ENCODE results near the gene SOX15.

Gene SOX15

DNA sequence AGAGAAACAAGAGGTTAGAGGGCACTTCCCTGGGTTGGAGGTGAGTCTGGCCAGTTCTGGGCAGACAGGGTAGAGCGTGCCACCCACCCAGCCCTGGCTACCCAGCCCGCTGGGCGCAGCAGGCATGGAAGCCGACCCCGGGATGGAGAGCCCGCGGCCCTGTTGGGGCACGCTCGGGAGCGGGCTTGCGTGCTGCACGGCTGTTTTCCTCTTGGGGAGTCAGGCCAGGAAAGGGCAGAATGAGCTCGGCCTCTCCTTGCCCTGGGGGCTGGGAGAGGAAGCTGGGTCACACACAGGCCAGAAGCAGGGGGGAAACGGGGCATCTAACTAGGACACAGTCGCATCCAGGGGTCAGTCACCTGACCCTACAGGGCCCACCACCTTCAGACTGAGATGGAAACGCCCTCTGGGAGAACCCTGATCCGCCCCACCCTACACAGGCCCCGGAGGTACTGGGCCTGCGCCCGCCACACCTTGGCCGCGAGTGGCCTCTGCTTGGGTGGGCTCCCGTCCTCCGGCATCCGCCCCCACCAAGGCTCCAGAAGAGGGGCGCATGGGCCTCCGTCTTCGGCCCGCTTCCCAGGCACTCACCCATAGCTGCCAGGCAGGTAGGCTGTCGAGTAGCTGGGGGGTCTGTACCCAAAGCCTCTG is 1.2 kb downstream of the SOX15 start:
- H3K27me3 Mint-ChIP-seq: no peaks in the 10 kb centered on the region

DNA sequence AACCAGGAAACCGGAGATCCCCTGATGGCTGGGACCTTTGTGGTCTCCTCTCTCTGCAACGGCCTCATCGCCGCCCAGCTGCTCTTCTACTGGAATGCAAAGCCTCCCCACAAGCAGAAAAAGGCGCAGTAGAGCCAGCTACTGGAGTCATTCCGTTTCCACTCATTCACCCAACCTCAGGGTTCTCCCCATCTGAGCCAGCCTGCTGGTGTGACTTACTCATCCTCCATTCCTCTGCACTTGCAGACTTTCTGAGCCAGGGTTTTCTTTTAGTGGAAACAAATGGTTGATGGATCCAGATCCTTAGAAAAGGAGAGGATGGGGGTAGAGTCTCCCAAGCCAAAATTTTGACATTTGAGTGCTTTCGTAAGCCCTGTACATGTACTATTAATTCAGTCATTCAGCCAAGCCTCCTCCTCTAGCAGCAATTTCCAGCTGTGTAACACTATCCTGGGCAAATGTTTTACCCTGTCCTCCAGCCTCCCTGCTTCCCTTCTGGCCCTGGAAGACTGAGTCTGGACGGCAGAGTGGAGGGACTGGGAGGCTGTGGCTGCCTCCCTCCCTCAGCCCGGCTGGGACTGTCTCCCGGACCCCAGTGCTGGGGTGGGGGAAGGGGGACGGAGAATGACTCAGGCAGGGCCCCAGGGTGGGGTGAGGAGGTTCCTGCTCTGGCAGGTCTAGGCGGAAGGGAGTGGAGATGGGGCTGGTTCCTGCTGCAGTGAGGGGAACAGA is 2.3 kb downstream of the SOX15 start:
- Mint-ChIP-seq H3K36me3 (ENCODE audit: low read depth) (peaks cover 22% of the 10 kb centered on the region), H3K9me3 (no peaks in the 10 kb centered on the region), H3K4me3 (no peak overlapping the region), H3K4me1 (peaks cover 30% of the 10 kb centered on the region), H3K27ac (no peak overlapping the region), H3K27me3 (no peaks in the 10 kb centered on the region)
- DNase-seq: no peak
- no peak for ATAC-seq

More for the DNA sequence above, 1.2 kb downstream of the SOX15 start:
- ATAC-seq (no peak), DNase-seq (no peak)
- Mint-ChIP-seq H3K36me3 (ENCODE audit: low read depth) (peaks cover 29% of the 10 kb centered on the region), H3K9me3 (no peaks in the 10 kb centered on the region), H3K4me3 (no peak overlapping the region), H3K4me1 (peaks cover 24% of the 10 kb centered on the region), H3K27ac (no peak overlapping the region)

DNA sequence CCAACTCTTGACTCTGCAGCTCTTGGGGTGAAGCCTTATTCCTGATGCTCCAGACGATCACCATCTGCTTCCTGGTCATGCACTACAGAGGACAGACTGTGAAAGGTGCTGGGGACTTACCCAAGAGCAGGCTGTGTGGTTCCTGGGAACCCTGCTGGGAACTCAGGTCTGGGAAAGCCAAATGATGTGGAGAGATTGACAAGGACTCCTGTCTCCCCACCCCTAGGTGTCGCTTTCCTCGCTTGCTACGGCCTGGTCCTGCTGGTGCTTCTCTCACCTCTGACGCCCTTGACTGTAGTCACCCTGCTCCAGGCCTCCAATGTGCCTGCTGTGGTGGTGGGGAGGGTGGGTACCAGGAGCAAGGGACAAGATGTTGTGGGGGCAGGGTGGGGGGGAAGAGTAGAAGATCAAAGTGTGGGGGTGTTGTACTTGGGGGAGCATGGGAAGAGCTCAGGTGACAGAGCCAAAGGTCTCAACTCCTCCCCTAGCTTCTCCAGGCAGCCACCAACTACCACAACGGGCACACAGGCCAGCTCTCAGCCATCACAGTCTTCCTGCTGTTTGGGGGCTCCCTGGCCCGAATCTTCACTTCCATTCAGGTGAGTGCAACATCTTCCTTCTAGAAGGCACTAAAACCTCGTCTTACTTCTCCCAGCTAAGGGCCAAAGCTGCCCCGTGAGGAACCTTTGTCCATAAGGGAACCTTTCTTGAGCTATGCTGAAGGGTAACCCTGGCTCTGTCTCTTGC is 3.0 kb downstream of the SOX15 start:
- Mint-ChIP-seq H3K4me1 (peaks cover 37% of the 10 kb centered on the region), H3K36me3 (ENCODE audit: low read depth) (peaks cover 23% of the 10 kb centered on the region), H3K27ac (peak overlapping the region; percentile 18), H3K4me3 (no peak overlapping the region), H3K9me3 (no peaks in the 10 kb centered on the region), H3K27me3 (no peaks in the 10 kb centered on the region)
- ATAC-seq: no peak
- no peak for DNase-seq

DNA sequence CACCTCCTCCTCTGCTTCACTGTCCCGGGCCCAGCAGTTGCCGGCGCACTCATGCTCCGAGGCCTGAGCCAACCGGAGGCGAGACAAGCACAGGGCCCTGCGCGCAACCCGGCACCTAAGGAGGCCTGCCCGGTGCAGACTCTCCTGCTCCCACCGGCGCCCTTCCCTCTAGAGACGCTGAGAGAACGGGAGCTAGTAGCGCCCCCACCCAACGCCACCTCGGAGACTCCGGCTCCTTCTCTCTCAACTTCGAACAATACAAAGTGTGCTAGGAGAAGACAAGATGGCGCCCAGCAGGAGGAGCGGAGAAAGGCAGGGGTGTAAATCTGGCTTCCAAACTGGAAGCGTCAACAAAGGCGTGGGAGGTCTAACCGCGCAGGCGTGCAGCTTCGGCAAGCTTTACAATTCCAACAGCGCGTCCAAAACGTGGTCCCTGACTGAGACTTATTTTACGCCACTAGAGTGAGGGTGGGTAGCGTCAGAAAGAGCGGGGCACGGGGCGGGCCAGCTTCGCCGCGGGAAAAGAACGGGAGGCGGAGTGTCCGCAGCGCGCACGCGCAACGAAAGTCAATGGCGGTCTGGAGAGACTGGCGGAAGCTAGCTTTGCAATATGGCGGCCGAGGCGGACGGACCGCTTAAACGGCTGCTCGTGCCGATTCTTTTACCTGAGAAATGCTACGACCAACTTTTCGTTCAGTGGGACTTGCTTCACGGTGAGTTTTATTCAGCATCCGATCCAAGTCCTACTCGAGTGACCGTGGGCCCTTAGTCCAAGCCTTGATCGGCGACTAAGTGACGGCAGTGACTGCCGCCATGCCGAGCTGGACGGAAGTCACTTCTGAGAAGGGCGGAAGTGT is 6.4 kb downstream of the SOX15 start, which contains the start of gene MPDU1:
TSS of gene MPDU1 (plus strand) at position 600 of the 857 bp plus-strand sequence. CDS start at position 611, 11 bp downstream.
- H3K4me1 Mint-ChIP-seq: peaks cover 69% of the 10 kb centered on the region
- H3K27me3 Mint-ChIP-seq: no peaks in the 10 kb centered on the region
- peaks cover 31% of the 10 kb centered on the region for H3K36me3 Mint-ChIP-seq (ENCODE audit: low read depth)
- no peaks in the 10 kb centered on the region for H3K9me3 Mint-ChIP-seq
- ATAC-seq: peak; percentile 59
- peak within 1 kb of the TSS; percentile 100 for H3K27ac Mint-ChIP-seq
- peak within 1 kb of the TSS; percentile 96 for H3K4me3 Mint-ChIP-seq
- peak; percentile 96 for DNase-seq

DNA sequence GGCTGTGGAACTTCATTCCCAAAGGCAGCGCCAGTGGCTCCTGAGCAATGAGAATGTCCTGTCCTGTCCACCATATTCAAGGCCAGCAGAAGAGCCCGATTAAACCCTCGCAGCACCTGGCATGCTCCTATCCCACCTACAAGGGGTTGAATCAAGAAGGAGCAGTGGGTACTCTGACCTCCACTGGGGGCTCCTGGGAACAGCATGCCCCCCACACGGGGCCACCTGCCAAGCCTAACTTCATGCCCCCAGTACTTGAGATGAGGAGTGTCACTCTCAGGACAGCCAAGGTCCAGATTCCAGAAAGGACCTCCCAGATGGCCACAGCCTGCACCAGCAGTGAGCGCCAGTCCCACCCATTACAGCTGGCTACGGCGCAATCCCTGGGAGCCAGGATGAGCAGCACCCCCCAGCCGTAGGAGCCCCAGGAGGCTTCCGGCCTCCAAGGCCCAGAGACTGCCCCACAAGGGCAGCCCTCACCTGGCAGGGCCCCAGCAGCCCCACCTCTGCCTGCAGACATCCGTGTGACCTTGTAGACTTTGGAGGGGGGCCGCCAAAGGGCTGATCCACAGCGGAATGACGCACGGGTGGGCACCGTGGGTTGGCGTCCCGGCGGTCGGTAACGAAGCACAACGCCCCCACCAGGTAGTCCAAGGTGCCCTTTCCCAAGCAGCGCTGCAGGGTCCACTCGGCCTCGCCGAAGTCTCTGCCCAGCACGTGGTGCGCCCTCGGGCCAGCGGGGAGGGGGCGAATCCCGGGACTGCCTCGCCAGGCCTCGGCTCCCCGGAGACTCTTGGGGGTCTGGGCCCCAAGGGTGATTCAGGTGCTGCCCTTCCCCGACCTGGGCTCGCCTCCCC is 7.3 kb downstream of the SOX15 start:
- ATAC-seq (no peak), DNase-seq (no peak)
- Mint-ChIP-seq H3K27me3 (no peaks in the 10 kb centered on the region), H3K4me1 (peaks cover 77% of the 10 kb centered on the region), H3K36me3 (ENCODE audit: low read depth) (peaks cover 39% of the 10 kb centered on the region), H3K27ac (peak overlapping the region; percentile 100), H3K4me3 (peak overlapping the region; percentile 96), H3K9me3 (no peaks in the 10 kb centered on the region)

DNA sequence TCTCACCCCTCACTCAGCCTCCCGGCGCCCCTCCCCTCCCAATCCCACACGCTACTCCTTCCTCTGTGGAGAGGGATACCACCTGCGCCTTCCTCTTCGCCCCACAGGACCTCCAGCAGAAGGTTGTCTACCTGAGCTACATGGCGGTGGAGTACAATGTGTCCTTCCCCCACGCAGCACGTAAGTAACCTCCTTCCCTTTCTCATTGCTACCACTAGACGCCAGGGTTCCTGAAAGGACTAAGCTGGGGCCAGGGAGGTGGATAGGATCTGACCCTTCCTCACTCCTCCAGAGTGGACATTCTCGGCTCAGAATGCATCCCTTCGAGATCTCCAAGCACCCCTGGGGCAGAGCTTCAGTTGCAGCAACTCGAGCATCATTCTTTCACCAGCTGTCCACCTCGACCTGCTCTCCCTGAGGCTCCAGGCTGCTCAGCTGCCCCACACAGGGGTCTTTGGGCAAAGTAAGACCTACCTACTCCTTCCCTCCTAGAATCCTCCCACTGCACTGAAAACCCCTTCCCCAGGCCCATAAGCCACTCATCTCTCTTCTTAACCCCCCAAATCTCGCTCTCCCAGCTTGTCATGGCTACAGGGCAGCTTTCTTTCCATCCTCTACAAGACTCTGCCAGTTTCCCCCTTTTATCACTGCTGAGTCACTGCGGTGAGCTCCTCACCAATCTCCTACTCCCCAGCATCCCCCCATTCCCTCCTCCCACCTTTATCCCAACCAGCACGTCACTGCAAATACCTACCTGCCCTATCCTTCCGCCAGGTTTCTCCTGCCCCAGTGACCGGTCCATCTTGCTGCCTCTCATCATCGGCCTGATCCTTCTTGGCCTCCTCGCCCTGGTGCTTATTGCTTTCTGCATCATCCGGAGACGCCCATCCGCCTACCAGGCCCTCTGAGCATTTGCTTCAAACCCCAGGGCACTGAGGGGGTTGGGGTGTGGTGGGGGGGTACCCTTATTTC is 9.0 kb downstream of the SOX15 start:
- ATAC-seq: no peak
- peaks cover 89% of the 10 kb centered on the region for H3K4me1 Mint-ChIP-seq
- H3K4me3 Mint-ChIP-seq: peak overlapping the region; percentile 27

DNA sequence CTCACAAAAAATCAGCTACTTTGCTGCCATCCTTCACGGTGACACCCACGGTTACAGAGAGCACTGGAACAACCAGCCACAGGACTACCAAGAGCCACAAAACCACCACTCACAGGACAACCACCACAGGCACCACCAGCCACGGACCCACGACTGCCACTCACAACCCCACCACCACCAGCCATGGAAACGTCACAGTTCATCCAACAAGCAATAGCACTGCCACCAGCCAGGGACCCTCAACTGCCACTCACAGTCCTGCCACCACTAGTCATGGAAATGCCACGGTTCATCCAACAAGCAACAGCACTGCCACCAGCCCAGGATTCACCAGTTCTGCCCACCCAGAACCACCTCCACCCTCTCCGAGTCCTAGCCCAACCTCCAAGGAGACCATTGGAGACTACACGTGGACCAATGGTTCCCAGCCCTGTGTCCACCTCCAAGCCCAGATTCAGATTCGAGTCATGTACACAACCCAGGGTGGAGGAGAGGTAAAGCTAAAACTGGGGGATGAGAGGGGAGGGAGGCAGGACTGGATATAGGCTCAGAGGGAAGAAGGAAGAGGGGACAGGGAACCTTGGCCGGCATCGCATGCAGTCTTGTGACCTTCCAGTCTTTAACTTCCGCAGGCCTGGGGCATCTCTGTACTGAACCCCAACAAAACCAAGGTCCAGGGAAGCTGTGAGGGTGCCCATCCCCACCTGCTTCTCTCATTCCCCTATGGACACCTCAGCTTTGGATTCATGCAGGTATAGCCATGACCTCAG is 9.9 kb downstream of the SOX15 start:
- Mint-ChIP-seq H3K4me3 (peak overlapping the region; percentile 69), H3K36me3 (ENCODE audit: low read depth) (peaks cover 60% of the 10 kb centered on the region), H3K9me3 (no peaks in the 10 kb centered on the region), H3K4me1 (peaks cover 91% of the 10 kb centered on the region), H3K27me3 (no peaks in the 10 kb centered on the region), H3K27ac (peak overlapping the region; percentile 100)
- ATAC-seq: no peak
- no peak for DNase-seq

More for the DNA sequence above, 9.0 kb downstream of the SOX15 start:
- Mint-ChIP-seq H3K27ac (peak overlapping the region; percentile 100), H3K9me3 (no peaks in the 10 kb centered on the region), H3K36me3 (ENCODE audit: low read depth) (peaks cover 56% of the 10 kb centered on the region), H3K27me3 (no peaks in the 10 kb centered on the region)
- DNase-seq: no peak

DNA sequence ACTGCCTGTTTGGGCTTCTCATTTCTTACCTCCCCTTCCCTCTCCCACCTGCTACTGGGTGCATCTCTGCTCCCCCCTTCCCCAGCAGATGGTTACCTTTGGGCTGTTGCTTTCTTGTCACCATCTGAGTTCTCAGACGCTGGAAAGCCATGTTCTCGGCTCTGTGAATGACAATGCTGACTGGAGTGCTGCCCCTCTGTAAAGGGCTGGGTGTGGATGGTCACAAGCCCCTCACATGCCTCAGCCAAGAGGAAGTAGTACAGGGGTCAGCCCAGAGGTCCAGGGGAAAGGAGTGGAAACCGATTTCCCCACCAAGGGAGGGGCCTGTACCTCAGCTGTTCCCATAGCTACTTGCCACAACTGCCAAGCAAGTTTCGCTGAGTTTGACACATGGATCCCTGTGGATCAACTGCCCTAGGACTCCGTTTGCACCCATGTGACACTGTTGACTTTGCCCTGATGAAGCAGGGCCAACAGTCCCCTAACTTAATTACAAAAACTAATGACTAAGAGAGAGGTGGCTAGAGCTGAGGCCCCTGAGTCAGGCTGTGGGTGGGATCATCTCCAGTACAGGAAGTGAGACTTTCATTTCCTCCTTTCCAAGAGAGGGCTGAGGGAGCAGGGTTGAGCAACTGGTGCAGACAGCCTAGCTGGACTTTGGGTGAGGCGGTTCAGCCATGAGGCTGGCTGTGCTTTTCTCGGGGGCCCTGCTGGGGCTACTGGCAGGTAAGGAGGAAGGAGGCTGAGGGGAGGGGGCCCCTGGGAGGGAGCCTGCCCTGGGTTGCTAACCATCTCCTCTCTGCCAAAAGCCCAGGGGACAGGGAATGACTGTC is 10.7 kb downstream of the SOX15 start, which contains the start of gene CD68:
TSS of gene CD68 (plus strand) at position 638 of the 833 bp plus-strand sequence. CDS start at position 678, 40 bp downstream.
- DNase-seq (peak; percentile 78), ATAC-seq (peak; percentile 76)
- Mint-ChIP-seq H3K4me3 (peak within 1 kb of the TSS; percentile 91), H3K4me1 (peaks cover 91% of the 10 kb centered on the region), H3K27me3 (no peaks in the 10 kb centered on the region), H3K27ac (peak within 1 kb of the TSS; percentile 100), H3K36me3 (ENCODE audit: low read depth) (peaks cover 63% of the 10 kb centered on the region), H3K9me3 (no peaks in the 10 kb centered on the region)

DNA sequence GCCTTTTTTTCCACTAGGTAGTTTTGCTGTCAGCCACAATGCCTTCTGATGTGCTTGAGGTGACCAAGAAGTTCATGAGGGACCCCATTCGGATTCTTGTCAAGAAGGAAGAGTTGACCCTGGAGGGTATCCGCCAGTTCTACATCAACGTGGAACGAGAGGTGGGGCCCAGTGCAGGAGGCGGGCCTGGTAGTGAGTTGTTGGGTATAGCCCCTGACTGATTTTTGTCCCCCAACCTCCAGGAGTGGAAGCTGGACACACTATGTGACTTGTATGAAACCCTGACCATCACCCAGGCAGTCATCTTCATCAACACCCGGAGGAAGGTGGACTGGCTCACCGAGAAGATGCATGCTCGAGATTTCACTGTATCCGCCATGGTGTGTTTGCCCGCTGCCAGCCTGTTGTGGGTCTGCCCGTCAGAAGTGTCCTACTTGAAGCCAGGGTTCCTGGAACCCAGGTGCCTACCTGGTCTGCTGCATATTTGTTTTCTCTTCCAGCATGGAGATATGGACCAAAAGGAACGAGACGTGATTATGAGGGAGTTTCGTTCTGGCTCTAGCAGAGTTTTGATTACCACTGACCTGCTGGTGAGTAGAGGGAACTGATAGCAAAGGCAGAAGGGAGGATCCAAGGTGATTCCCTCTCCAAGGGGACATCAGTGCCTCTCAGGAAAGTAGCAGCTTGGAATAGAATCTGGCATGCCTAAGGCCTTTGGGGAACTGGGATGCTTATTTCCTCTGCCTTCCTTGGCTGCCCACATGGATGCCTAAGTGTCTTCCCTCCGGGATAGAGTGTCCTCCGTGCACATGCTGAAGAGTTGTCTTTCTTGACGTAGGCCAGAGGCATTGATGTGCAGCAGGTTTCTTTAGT is 12.3 kb downstream of the SOX15 start:
- no peaks in the 10 kb centered on the region for H3K9me3 Mint-ChIP-seq
- peaks cover 6% of the 10 kb centered on the region for H3K27me3 Mint-ChIP-seq
- peak overlapping the region; percentile 91 for H3K4me3 Mint-ChIP-seq
- ATAC-seq (no peak), DNase-seq (no peak)
- H3K36me3 Mint-ChIP-seq (ENCODE audit: low read depth): peaks cover 75% of the 10 kb centered on the region
- H3K27ac Mint-ChIP-seq: peak overlapping the region; percentile 100
- H3K4me1 Mint-ChIP-seq: peaks cover 90% of the 10 kb centered on the region

DNA sequence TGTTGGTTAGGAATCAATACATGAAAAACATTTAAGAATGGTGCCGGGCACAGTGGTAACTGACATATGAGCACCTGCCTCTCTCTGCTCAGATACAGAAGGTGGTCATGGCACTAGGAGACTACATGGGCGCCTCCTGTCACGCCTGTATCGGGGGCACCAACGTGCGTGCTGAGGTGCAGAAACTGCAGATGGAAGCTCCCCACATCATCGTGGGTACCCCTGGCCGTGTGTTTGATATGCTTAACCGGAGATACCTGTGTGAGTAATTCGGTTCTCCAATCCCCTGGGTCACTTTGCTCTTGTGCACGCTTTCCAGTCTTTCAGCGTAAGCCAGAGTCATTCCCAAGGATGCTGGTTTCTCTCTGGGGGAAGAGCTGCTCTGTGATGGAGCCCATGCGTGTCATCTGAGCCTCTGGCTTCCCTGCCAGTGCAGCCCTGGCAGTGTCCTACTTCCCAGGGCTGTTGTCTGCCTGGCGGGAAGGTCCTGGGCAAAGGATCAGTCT is 13.4 kb downstream of the SOX15 start:
- H3K27ac Mint-ChIP-seq: peak overlapping the region; percentile 100
- no peaks in the 10 kb centered on the region for H3K9me3 Mint-ChIP-seq

More for the DNA sequence above, 13.4 kb downstream of the SOX15 start:
- Mint-ChIP-seq H3K4me1 (peaks cover 82% of the 10 kb centered on the region), H3K36me3 (ENCODE audit: low read depth) (peaks cover 76% of the 10 kb centered on the region), H3K27me3 (peaks cover 6% of the 10 kb centered on the region), H3K4me3 (peak overlapping the region; percentile 91)
- DNase-seq: no peak
- no peak for ATAC-seq
